Measurements from ENCODE around the gene PEA15.

PEA15 gene

GRCh38 chr1:160208557-160209320 is 3.6 kb downstream of the PEA15 start:
- no peak for TF ChIP-seq REST (IDR thresholded peaks at IDR 0.05; ENCODE audit: insufficient read depth in 1 of 2, low read depth in 2 of 2, low read length in 2 of 2)
- TF ChIP-seq SIN3A (IDR thresholded peaks at IDR 0.05; ENCODE audit: borderline replicate concordance, insufficient read depth, low read length): no peak
- TF ChIP-seq POLR2AphosphoS5 (IDR thresholded peaks at IDR 0.05; ENCODE audit: low read depth, low read length): peak; percentile 43; the same call in 1 of the 2 replicates

- no peak for TF ChIP-seq SIN3A (IDR thresholded peaks at IDR 0.05; ENCODE audit: borderline replicate concordance, insufficient read depth, low read length)
- no peak for TF ChIP-seq POLR2AphosphoS5 (IDR thresholded peaks at IDR 0.05; ENCODE audit: low read depth, low read length)
- no peak for TF ChIP-seq FOXP2 (optimal IDR thresholded peaks at IDR 0.05; ENCODE audit: borderline replicate concordance, extremely low read depth, extremely low read length, insufficient read depth)
- TF ChIP-seq REST (IDR thresholded peaks at IDR 0.05; ENCODE audit: insufficient read depth in 1 of 2, low read depth in 2 of 2, low read length in 2 of 2): no peak
- no peak for TF ChIP-seq TAF1 (IDR thresholded peaks at IDR 0.05; ENCODE audit: borderline replicate concordance, insufficient read depth, low read length)
Measured at GRCh38 chr1:160209321-160210046, 4.3 kb downstream of the PEA15 start.

- TF ChIP-seq TAF1 (IDR thresholded peaks at IDR 0.05; ENCODE audit: borderline replicate concordance, insufficient read depth, low read length) (no peak), REST (IDR thresholded peaks at IDR 0.05; ENCODE audit: insufficient read depth in 1 of 2, low read depth in 2 of 2, low read length in 2 of 2) (no peak), POLR2AphosphoS5 (IDR thresholded peaks at IDR 0.05; ENCODE audit: low read depth, low read length) (0 out of 2 replicates have a peak, but pooled peaks have one; percentile 21), SIN3A (IDR thresholded peaks at IDR 0.05; ENCODE audit: borderline replicate concordance, insufficient read depth, low read length) (no peak)
Measured at GRCh38 chr1:160210561-160210960, 5.4 kb downstream of the PEA15 start.

GRCh38 chr1:160211046-160211790 is 6.0 kb downstream of the PEA15 start:
- no peak for TF ChIP-seq POLR2AphosphoS5 (IDR thresholded peaks at IDR 0.05; ENCODE audit: low read depth, low read length)
- no peak for TF ChIP-seq TAF1 (IDR thresholded peaks at IDR 0.05; ENCODE audit: borderline replicate concordance, insufficient read depth, low read length)
- no peak for TF ChIP-seq FOXP2 (optimal IDR thresholded peaks at IDR 0.05; ENCODE audit: borderline replicate concordance, extremely low read depth, extremely low read length, insufficient read depth)
- TF ChIP-seq REST (IDR thresholded peaks at IDR 0.05; ENCODE audit: insufficient read depth in 1 of 2, low read depth in 2 of 2, low read length in 2 of 2): no peak
- TF ChIP-seq SIN3A (IDR thresholded peaks at IDR 0.05; ENCODE audit: borderline replicate concordance, insufficient read depth, low read length): no peak
